Bronchial epithelial cell (primary cell): ENCODE measurements around the gene CEP70. TPM values are rescaled to one million over a fixed set of nuclear protein-coding genes. Genes with fewer than 3 reads are reported as not detected.

Experiments
- DNase-seq: peaks from one replicate; pipeline ENCODE4 v3.0.0-alpha.2; 2010; ENCODE audit warnings: low read depth
- FAIRE-seq: peaks from 2 replicates; lab custom pipeline; 2011; peaks lifted over from hg19 to GRCh38; lab: Jason Lieb, UNC
- H3K27me3 ChIP-seq: 2 replicates; pipeline ENCODE4 v1.5.1; 2011; ENCODE audit warnings: low read length; ENCODE audit not compliant: control insufficient read depth, insufficient read depth
- H3K36me3 ChIP-seq: 2 replicates; pipeline ENCODE4 v1.5.1; 2011; ENCODE audit warnings: low read length; ENCODE audit not compliant: control insufficient read depth, insufficient read depth
- H3K4me3 ChIP-seq: 2 replicates; pipeline ENCODE4 v1.5.1; 2011; ENCODE audit warnings: mild to moderate bottlenecking, low read depth, low read length, control low read depth
- total RNA-seq: library from RNA; depleted of rRNA; stranded (reverse); fragments of >200 nt; gene quantifications from 2 replicates; pipeline ENCODE4 v1.2.1, GENCODE V29; 2014
- TF ChIP-seq, protein P1 (sequence below): IDR thresholded peaks from 2 replicates; pipeline ENCODE4 v1.5.1; 2011; ENCODE audit warnings: mild to moderate bottlenecking, moderate library complexity, low read length, control low read depth, inconsistent platforms; ENCODE audit not compliant: insufficient read depth, severe bottlenecking

The CEP70 gene
- total RNA-seq, 1 donor from 2014 or later = 18.2 TPM

DNA sequence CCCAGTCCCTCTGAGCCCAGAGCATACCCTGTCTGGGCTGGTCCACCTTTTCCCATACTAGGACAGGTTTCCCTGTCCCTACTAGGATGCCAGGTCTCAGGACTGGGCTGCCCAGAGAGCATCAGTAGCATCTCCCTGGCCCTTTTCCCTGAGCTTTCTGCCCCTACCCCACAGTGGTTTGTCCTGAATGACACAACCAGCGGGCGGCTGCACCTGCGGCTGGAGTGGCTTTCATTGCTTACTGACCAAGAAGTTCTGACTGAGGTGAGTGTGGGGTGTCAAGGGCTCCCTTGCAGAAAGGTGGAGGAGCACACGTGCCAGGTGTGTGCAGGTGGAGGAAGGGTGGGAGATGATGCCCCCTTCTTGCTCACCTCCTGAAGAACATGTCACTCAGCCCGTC lies 126.1 kb downstream of the CEP70 start:
- H3K27me3 ChIP-seq = no peaks in the 10 kb centered on the region
- DNase-seq (no peak), FAIRE-seq (no peak)
- no peaks in the 10 kb centered on the region for H3K36me3 ChIP-seq
- no peak overlapping the region for H3K4me3 ChIP-seq
- TF ChIP-seq, protein P1, sequence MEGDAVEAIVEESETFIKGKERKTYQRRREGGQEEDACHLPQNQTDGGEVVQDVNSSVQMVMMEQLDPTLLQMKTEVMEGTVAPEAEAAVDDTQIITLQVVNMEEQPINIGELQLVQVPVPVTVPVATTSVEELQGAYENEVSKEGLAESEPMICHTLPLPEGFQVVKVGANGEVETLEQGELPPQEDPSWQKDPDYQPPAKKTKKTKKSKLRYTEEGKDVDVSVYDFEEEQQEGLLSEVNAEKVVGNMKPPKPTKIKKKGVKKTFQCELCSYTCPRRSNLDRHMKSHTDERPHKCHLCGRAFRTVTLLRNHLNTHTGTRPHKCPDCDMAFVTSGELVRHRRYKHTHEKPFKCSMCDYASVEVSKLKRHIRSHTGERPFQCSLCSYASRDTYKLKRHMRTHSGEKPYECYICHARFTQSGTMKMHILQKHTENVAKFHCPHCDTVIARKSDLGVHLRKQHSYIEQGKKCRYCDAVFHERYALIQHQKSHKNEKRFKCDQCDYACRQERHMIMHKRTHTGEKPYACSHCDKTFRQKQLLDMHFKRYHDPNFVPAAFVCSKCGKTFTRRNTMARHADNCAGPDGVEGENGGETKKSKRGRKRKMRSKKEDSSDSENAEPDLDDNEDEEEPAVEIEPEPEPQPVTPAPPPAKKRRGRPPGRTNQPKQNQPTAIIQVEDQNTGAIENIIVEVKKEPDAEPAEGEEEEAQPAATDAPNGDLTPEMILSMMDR = no peak

DNA sequence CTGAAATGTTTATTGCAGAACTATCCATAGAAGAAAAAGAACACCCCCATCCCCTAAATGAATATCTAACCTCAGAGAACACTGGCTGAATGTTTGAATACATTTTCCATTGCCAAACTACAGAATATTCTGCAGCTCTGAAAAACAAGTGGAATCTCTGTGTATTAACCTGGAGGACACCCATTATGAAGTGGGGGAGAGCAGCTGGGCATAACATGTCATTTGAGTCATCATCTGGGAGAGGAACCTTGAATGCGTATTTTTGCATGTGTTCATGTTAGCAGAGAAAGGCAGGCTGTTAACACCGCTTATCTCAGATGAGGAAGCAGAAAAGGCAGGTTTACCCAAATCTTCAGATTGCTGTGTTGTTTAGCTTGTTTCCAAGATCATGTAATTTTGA lies 128.1 kb downstream of the CEP70 start:
- H3K4me3 ChIP-seq = no peak overlapping the region
- TF ChIP-seq, protein P1 = no peak
- no peaks in the 10 kb centered on the region for H3K27me3 ChIP-seq
- no peaks in the 10 kb centered on the region for H3K36me3 ChIP-seq
- DNase-seq (no peak), FAIRE-seq (no peak)

DNA sequence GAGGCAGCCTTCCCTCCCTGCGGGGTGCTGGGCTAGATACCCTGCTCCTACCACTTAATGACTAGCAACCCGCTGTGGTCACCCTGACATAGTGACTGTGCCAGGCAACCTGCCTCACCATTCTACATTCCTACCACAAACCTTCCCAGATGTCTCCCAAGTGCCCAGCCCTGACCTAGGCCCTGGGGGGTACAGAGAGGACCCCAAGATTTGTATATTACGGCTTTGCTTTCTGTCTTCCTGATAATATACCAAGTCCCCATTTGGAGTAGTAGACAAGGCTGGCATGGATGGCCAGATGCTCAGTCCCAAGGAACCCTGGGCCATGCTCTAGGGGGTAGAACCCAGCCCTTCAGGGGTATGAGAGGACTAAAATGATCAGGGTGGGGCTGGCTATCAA lies 128.6 kb downstream of the CEP70 start:
- TF ChIP-seq, protein P1 = no peak
- Histone ChIP-seq H3K4me3 (no peak overlapping the region), H3K27me3 (no peaks in the 10 kb centered on the region), H3K36me3 (no peaks in the 10 kb centered on the region)
- no peak for FAIRE-seq
- no peak for DNase-seq

DNA sequence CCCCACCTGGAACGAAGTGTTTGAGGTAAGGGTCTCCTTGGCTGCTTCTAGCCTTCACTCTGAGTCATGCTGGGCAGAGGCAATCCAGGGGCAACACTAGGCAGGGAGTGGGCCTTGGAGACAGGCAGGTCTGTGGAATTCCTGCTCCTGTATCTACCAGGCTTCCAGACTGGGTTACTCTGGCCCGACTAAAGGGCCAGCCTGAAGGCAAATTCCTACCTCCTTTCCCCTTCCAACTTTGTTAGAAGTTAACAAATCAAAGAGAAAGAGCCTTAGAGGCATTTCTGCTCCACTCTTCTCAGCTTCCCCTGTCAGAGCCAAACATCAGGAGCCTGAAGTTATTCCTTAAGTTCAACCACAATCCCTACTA lies 129.6 kb downstream of the CEP70 start:
- no peak for FAIRE-seq
- H3K27me3 ChIP-seq = no peaks in the 10 kb centered on the region
- no peaks in the 10 kb centered on the region for H3K36me3 ChIP-seq
- no peak for DNase-seq
- no peak overlapping the region for H3K4me3 ChIP-seq
- TF ChIP-seq, protein P1 = no peak

DNA sequence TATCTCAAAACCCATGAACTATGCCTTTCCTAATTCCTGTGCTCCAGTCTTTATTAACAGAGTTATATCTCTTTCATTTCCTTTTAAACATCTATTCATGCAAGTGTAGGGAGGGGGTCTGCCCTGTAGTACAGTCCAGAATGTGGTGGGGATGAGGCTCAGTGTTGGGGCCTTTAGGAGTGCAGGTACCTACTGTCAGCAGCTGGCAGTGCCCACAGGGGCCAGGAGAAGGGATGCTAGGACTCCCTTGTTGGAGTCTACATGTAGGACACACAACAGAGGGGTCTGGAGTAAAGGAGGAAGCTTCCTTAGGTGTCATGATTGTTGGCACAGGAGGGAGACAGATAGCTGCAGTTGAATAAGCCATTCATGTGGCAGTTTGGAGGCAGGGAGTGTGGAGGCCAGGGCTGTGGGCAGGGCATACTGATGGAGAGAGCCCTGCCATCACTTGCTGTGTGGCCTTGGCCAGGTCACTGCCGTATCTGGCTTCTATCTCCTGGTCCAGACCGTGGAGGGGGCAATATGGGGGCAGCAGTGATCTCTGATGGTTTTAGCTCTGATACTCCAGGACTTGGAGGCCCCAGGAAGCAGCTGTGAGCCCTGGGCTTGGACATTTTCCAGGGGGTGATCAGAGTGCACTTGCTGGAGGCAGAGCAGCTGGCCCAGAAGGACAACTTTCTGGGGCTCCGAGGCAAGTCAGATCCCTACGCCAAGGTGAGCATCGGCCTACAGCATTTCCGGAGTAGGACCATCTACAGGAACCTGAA lies 130.2 kb downstream of the CEP70 start:
- FAIRE-seq = no peak
- DNase-seq = no peak
- H3K36me3 ChIP-seq = no peaks in the 10 kb centered on the region
- TF ChIP-seq, protein P1 = no peak
- H3K27me3 ChIP-seq = no peaks in the 10 kb centered on the region
- no peak overlapping the region for H3K4me3 ChIP-seq

DNA sequence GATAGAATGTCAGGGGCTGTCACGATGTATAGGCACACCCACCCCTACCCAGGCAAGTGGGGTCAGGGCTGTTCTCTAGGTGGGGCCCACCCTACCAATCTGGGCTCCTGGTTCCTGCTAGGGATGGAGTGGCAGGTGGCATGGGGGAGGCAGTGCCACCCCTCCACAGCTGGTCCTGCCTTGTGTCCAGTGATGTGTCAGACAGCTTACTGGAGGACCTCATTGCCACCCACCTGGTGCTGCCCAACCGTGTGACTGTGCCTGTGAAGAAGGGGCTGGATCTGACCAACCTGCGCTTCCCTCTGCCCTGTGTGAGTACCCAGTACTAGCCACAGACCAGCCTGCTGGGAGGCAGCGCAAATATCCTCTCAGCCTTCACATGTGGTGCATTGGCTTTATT lies 132.2 kb downstream of the CEP70 start:
- H3K4me3 ChIP-seq = no peak overlapping the region
- H3K27me3 ChIP-seq = no peaks in the 10 kb centered on the region
- FAIRE-seq = no peak
- no peak for DNase-seq
- TF ChIP-seq, protein P1 = no peak
- no peaks in the 10 kb centered on the region for H3K36me3 ChIP-seq
